Left ventricle myocardium superior (tissue), 1 donor: ENCODE data around the gene DCC. TPM values are rescaled to one million over a fixed set of nuclear protein-coding genes. Genes with fewer than 3 reads are reported as not detected.

Experiments used
- ATAC-seq: fragments of 200-7000 bp; cut with Tn5 transposase; one replicate; pipeline ENCODE4 v1.9.1; 2020; ENCODE audit warnings: mild to moderate bottlenecking, moderate library complexity
- DNase-seq: peaks from one replicate; pipeline ENCODE4 v3.0.0-alpha.2; 2020
- intact Hi-C: fragments of 100-400 bp; cut with micrococcal nuclease; formaldehyde crosslinking; loops from one replicate; pipeline ENCODE4 v1.11.0; 2022
- total RNA-seq: library from RNA; stranded (reverse); fragmentation: NEBNext Ultra II Directional; extraction: Animal tissue kit (Norgen Biotek cat#: 25700); gene quantifications from one replicate; pipeline ENCODE4 v1.2.1, GENCODE V29; 2021
- donor health status: DM: no; HTN: yes; CAD: no; lungs with severe emphysema.

DCC gene
- total RNA-seq, 1 donor from 2014 or later: not detected

DNA sequence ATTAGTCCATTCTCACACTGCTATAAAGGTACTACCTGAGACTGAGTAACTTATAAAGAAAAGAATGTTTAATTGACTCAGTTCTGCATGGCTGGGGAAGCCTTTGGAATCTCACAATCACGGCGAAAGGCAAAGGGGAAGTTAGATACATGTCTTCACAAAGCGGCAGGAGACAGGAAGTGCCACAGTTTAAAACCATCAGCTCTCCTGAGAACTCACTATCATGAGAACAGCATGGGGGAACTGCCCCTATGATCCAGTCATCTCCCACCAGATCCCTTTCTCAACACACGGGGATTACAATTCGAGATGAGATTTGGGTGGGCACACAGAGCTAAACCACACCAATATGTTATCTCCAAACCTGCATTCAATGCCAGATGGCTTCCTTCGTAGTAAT, 716.1 kb downstream of the DCC start:
- intact Hi-C loops: no loop called here
- no peak for ATAC-seq
- no peak for DNase-seq

DNA sequence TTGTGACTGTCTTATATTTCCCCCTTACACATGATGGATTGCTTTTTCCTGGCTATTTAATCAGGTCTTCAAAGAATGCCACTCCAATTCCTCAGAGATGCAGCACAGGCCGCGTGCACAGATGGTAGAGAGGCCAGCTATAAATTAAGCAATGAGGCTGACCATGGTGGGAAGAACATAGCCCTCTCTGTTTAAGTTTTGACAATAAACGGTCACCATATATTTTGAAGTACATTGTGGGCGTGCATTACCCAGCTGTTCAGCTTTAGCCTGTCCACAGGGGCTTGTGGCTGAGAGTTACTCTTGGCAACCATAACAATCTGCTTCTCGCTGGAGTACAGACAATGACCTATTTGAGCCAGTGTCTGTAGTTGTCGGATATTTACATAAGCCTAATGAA, 730.8 kb downstream of the DCC start:
- ATAC-seq (no peak), DNase-seq (no peak)
- intact Hi-C loops: no loop called here

DNA sequence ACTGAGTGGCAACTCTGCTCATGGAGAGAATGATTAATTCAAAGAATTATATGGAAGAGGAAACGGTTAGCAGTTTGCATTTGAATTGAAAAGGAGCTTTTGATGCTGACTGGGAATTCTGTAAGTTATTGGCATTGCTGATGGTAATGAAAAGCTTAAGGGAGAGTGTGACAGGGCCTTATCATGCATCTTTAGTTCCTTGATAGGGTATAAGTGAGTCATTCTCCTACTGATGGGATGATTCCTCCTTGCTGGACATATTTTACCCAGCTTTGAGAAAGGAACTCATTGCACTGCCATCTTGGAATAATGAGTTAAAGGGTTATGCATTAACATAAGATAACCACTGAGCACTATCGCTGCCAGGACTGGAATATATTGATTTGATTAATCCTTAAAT, 740.7 kb downstream of the DCC start:
- DNase-seq (no peak), ATAC-seq (no peak)
- intact Hi-C loops: no loop called here

DNA sequence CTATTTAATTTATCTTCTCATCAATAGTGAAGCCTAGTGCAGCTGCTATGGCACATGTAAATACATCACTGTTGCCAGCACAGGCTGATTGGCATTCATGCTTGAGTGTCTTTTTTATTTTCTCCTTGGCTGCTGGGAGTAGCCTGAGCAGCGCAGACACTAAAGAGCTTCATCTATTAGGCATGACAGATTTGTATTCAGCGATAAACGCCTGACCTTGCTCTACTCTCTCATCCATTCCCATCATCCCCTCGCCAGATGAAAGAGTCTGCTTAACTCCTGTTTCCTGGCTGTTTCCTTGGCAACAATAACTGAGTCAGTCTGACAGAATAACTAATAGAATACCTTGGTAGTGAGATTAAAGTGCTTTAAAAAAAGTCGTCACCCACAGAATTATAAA, 753.6 kb downstream of the DCC start:
- intact Hi-C loops: no loop called here
- no peak for DNase-seq

DNA sequence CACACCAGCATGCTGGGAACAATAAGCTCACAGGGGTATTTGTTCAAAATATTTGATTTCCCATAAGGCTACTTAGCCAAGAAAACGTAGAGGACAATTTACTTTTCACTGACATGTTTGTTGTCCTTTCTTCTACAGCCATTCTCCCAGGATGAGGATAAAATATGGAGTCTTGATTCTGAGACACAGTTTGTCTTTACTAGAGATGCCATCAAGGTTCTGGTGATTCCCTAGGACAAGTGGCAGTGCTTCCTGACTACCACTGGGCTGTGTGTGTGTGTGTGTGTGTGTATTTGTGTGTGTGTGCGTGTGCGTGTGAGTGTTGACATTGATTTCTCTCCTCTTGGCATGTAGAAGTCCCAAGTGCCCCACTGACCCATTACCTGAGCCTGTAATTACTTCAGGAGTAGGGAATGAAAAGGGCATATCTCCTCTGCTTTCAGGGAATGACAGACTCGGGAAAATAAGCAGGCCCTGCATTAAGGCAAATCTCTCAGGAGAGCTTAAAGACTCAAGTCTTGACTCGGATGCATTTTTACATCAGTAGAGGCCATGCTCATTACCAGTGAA, 761.6 kb downstream of the DCC start:
- intact Hi-C loops: no loop called here
- ATAC-seq: no peak
- no peak for DNase-seq

More for the DNA sequence above, 753.6 kb downstream of the DCC start:
- ATAC-seq: no peak

DNA sequence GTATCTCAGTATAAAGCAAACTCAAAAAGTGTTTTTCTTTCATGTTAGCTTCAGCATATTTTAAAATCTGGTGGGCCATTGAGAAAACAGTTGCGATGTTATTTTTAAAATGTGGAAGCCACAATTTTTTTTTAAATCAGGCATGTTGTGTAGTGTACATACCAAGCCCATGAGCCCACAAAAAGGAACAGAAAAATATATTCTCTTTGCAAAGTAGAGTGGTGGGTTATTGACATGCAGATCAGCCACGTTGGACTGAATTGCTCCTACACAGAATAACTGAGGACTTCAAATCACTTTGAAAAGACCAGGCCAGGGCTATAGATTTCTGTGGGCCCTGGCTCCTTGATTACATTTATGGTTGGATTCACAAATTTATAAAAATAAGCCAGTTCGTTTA, 774.4 kb downstream of the DCC start:
- DNase-seq (no peak), ATAC-seq (no peak)
- intact Hi-C loops: no loop called here

DNA sequence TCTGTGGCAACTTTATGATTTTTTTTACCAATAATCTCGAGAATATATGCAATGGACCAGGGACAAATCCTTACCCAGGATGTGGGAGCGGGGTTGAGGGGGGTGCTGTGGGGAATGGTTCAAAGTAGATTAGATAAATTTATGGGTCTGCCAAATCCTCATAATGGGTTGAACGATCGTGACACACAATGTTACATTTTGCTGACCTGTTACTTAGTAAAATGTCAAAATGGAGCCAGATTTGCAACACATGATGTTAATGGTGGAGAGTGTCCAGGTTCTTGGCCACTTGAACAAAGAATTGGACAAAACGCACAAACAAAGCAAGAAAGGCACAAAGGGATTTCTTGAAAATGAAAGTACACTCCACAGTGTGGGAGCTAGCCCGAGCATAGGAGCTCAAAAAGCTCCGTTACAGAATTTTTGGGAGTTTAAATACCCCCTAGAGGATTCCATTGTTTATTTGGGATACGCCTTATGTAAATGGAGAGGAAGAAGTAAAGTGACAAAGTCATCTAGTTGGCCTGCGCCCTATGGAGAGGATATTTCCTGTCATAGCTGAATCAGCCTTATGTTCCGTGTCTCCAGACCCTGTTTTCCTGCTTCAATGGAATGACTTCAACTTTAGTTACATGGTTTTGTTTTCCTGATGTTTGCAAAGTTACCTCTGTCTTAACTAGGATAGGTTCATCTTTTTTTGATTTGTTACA, 776.0 kb downstream of the DCC start:
- intact Hi-C loops: no loop called here
- DNase-seq (no peak), ATAC-seq (no peak)

DNA sequence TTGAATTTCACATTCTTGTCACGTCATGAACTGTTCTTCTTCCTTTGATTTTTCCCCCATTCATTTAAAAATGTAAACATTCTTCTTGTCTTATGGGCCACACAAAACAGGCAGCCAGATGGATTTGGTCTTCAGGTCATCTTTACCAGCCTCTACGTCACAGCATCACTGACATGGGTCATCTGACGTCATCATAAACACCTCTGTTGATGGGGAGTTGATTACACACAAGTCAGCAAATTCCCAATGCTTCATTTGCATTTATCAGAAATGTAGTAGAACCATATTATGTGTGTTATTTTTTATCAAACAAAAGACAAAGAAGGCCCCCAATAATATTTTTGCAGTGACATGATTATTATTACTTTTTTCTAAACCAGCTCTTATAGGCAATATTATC, 777.9 kb downstream of the DCC start:
- intact Hi-C loops: no loop called here
- DNase-seq: no peak
- no peak for ATAC-seq

DNA sequence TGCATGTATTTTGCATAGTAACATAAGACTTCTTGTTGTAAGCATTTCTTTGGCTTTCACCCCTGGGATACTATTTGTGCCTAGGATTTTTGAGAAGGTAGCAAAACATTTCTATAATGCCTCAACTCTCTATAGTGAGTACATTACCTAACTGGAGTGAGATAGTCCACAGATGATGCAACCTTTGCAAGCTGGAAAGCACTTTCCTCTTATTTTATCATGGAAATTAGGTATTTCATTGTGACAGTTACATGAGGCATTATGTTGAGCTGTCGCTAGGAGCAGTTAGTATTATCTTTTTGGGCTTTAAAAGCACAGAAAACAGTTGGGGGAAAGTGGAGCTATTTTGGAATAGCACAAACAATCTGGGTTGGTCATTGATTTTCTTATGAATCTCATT, 786.2 kb downstream of the DCC start:
- DNase-seq: no peak
- intact Hi-C loops: no loop called here
- ATAC-seq: no peak

DNA sequence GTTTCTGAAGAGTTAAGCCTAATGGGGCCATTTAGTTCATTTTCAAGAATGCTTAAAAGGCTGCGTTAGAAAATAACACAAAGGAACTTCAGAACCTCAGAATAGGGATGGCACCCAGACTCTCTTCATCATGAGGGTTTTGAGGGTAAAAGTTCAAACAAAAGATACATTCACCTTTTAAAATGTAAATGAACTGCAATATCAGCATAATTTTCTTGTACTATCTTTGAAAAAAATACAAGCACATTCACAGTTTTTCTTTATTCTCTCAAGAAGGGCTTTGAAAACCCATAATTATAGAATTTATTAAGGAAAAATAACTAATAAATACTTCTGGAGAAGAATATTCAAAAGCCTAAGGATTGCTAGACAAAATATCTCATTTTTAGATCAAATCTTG, 791.0 kb downstream of the DCC start:
- ATAC-seq (no peak), DNase-seq (no peak)
- intact Hi-C loops: no loop called here

DNA sequence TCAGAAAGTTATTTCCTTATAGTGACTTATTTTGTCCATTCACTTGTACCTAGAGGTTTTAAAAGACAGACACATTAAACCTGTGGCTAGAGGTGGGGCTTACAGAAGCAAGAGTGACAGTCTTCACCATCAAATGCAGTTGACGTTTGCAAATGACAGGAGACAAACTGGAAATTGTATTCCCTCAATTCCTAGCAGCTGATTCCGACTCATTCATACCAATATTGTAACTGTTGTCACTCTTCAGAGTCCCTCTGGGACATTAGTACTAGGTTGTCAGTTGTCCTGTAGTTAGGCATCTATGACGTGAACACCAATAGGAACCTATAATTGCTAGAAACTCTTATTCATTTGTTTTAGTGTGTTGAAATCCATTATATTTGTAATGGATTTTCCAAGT, 794.7 kb downstream of the DCC start:
- ATAC-seq (no peak), DNase-seq (no peak)
- intact Hi-C loops: no loop called here

DNA sequence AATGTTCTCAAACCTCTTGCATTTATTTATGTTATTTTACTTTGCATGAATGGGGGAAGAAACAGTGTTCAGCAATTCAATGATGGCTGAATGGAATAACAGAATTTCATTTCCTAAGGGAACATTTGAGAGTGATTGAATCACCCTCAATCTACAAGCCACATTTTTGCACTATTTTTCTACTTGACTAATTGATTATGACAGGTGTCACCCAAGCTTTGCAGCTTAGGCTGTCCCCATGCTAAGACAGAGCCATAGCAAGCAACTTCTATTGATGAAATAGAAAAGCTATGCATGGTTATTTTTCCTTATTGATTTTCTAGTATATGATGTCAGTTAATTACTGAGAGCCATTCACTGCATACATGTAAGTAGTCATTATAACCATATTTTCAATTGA, 795.7 kb downstream of the DCC start:
- intact Hi-C loops: no loop called here
- DNase-seq: no peak
- no peak for ATAC-seq

DNA sequence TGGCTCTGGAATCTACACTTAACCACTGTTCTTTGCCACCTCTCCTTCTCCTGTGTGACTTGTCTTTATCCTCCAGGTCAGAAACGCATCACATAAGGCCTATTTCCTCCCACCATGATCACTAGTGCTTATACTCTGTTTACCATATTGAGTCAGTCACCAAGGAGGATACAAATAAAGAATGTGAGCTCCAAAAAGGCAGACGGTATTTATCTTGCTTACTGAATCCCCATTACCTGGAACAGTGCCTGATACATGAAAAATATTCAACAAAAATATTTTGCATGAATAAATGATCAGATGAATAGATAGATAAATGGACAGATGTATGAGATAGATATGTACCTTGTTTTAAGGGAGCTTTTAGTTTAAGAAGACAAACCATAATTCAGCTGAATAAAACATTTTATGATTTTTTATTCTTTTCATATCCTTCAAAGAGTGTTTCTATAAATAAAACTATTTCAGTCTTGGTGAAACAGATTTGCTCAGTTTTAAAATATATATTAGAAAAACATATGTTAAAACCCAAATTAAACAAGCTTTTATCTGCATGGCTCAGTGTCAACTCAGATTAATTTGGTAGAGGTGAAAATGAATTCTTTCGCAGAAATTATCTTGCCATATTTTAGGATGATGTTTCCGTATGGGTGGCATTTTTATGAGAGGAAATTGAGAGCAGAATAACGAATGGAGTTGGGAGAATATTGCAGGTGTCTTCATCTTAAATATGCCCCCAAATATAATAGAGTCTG, 799.9 kb downstream of the DCC start:
- intact Hi-C loops: no loop called here

DNA sequence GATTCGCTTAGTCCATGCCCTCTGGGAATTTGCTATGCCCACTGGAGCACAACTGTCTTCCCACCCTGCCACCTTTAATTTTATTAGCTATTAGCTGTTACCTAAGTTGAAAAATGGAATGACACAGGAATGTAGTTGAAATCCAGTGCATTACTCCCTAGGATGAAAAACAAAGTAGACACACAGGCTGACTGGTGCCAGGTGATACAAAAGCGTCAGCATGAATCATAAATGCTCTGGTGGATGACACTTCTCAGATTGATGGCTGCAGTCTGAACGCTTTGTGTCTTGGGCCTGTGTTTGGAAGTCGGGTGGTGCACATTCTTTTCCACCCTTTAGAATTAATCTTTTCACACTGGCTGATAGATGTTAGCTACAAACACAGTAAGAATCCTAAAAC, 802.0 kb downstream of the DCC start:
- intact Hi-C loops: no loop called here
- ATAC-seq: no peak
- no peak for DNase-seq

More for the DNA sequence above, 799.9 kb downstream of the DCC start:
- DNase-seq (no peak), ATAC-seq (no peak)

DNA sequence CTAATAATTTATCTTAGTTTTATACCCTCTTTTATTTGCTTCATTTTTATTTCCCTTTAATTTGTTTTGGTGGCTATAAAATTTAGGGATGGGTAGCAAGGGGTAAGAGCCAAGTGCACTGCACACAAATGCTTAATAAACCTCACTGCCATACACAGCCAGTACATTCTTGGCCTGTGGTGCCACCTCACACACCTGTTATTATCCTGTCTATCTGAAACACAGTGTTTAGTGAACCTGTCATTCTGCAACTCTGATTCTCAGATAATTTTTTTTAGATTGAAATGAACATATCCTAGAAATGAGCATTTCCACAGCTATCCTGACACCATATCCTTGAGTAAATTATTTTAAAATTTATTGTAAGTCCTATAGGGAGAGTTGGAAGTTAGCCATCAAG, 807.5 kb downstream of the DCC start:
- intact Hi-C loops: no loop called here
- no peak for DNase-seq
- ATAC-seq: no peak

DNA sequence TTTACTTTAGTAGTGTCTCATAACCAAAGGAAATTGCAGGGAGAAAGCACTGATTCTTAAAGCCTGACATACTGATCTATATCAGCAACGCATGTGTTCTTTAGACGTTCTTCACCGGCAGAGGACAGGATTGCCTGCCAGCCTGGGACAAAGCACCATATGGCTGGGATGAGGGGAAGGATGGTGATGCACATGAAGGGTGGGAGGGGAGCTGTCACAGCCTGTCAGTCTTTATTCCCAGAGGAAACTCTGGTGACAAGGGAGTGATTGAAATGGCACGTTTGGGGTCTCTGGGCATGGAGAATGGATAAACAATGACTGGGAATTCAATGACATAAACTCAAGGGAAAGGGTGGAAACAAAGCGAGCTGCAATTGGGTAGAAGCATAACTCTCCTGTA, 808.1 kb downstream of the DCC start:
- intact Hi-C loops: no loop called here
- no peak for DNase-seq
- no peak for ATAC-seq

DNA sequence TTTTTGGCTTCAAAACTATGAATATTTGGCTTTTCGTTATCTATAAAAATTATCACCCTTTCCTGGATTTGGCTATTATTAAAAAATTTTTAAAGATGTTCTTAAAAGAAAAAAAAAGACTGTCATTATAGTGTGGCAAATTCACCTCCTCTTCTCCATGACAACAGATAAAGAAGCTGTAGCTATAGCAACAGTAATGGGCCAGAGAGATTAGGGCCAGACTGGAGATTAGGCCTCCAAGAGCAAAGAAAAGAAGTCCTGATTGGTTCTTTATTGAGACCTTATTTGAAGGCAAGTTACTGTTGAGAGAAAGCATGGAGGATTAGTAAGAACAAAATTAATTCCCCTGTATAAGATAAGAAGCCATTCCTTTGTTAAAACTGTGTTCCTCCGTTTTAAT, 812.5 kb downstream of the DCC start:
- no peak for ATAC-seq
- no peak for DNase-seq
- intact Hi-C loops: no loop called here

DNA sequence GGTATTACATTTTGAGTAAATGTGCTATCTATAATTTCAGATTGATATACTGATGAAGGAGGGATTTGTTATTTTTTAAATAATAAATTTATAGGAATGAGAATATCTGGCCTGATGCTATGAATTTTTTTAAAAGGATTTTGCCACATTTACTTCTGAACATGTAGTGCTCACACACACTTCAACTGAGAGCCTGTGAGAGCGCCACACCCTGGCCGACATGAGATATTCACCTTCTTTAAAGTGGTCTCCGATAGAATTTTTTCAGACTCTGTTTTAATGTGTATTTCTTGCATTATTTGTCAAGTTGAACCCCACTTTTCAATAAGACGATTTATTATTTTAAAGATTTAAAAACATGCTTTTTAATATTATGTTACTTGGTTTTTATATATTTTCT, 813.3 kb downstream of the DCC start:
- intact Hi-C loops: no loop called here
- ATAC-seq (no peak), DNase-seq (no peak)

DNA sequence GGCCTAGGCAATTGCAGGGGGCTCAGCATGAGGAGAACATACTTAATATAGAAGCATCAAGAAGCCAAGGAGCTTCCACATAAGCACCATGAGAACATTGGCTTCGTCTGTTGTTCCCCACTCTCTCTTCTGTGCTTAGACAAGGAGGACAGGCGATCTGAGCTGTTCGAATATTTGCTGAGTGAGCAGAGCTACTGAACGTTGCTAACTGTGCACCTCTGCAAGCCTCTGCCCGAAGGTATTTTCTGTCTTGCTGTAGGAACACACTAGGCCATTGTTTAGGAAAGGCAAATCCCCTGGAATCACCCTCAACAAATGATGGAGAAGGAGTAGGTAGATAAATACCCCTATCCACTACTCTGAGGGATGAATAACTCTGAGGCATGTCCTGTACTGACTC, 813.8 kb downstream of the DCC start:
- ATAC-seq (no peak), DNase-seq (no peak)
- intact Hi-C loops: no loop called here

DNA sequence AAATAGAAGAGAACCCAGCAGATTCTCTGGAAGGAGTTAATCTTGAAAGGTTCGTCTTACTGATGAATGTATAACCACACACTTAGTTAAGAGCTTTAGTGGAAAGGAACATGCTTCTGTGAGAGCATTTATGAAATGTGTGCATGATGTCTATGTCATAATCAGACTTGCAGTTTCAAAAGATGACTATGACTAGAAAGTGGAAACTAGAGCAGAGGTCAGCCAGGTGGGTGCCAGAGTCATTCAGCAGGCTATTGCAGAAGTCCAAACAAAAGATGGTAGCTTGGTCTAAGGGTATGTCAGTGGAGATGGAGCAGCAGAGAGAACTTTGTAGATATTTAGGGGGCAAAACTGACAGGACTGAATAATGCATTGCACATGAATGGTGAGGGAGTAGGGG, 825.8 kb downstream of the DCC start:
- intact Hi-C loops: no loop called here
- DNase-seq: no peak
- ATAC-seq: no peak

DNA sequence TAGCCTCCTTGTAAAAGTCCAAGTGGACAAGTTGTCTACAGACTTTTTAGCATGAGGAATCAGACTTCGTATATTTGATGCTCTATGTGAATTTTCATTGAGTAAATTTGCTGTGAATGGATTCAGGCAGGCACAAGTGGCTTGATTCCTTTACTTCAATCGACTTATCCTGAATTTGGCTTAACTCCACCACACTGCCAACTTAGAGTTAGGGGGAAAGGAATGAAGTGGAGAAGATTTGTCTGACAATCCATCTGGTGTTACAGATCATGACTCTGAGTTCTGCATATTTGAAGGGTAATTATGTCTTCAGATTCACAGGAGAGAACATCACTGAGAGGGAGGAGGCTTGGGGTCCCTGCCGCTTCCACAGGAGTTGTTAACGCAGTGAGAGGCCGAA, 829.3 kb downstream of the DCC start:
- intact Hi-C loops: no loop called here
- no peak for ATAC-seq
- no peak for DNase-seq
